H1 (cell line): ENCODE results near the gene DPP3. TPM values are rescaled to one million over a fixed set of nuclear protein-coding genes. Genes with fewer than 3 reads are reported as not detected.

Experiments used
- CTCF ChIA-PET: fragments of 300-600 bp; sonication (Branson Sonifier 250); formaldehyde crosslinking; loops from one replicate; lab custom pipeline; 2021; ENCODE audit not compliant: partially characterized antibody; lab: Charles Lee
- POLR2A ChIA-PET: fragments of 300-600 bp; sonication (Branson Sonifier 250); formaldehyde crosslinking; loops from one replicate; lab custom pipeline; 2021; ENCODE audit warnings: inconsistent platforms; ENCODE audit not compliant: partially characterized antibody; lab: Charles Lee
- DNase-seq, 2 experiments: peaks; one replicate each; pipeline versions ENCODE4 v3.0.0 to v3.0.0-alpha.2; 2010 to 2022; ENCODE audit warnings: low spot score in 2 of 2, low read depth in 1 of 2, mixed read lengths in 1 of 2
- FAIRE-seq: peaks from 2 replicates; lab custom pipeline; 2011; peaks lifted over from hg19 to GRCh38; lab: Jason Lieb, UNC
- H2AFZ ChIP-seq: 2 replicates; pipeline ENCODE4 v1.8.1; 2012; ENCODE audit warnings: low read length, inconsistent platforms
- H2AK5ac ChIP-seq: 2 replicates; pipeline ENCODE4 v1.6.1; 2013; ENCODE audit warnings: low read depth, low read length
- H2BK120ac ChIP-seq: replicated peaks from 2 replicates; pipeline ENCODE3; 2013; ENCODE audit warnings: low read depth, low read length, inconsistent platforms
- H2BK12ac ChIP-seq: 2 replicates; pipeline ENCODE4 v1.6.1; 2013; ENCODE audit warnings: low read depth, low read length
- H2BK15ac ChIP-seq: 2 replicates; pipeline ENCODE4 v1.6.1; 2013; ENCODE audit warnings: low read length
- H2BK20ac ChIP-seq: 2 replicates; pipeline ENCODE4 v1.6.1; 2013; ENCODE audit warnings: low read length
- H2BK5ac ChIP-seq: 2 replicates; pipeline ENCODE4 v1.6.1; 2013; ENCODE audit warnings: low read depth, low read length
- H3K14ac ChIP-seq: 2 replicates; pipeline ENCODE4 v1.6.1; 2013; ENCODE audit warnings: inconsistent platforms; ENCODE audit not compliant: insufficient read length
- H3K18ac ChIP-seq: 2 replicates; pipeline ENCODE4 v1.6.1; 2013; ENCODE audit warnings: low read length; ENCODE audit errors: extremely low read depth
- H3K23ac ChIP-seq: 2 replicates; pipeline ENCODE4 v1.6.1; 2013; ENCODE audit warnings: inconsistent platforms; ENCODE audit not compliant: insufficient read length
- H3K23me2 ChIP-seq: 2 replicates; pipeline ENCODE4 v1.6.1; 2013; ENCODE audit warnings: low read depth, low read length
- H3K27ac ChIP-seq: 2 replicates; pipeline ENCODE4 v1.6.1; 2011; ENCODE audit warnings: low read depth, low read length, inconsistent platforms
- H3K27me3 ChIP-seq, 4 experiments: replicated peaks in 1 of 4; 1 replicate in 1 of 4; 2 replicates in 3 of 4; pipeline versions ENCODE4 v1.6.1 to v1.8.1; 2011 to 2013; ENCODE audit warnings: low read length in 3 of 4, mild to moderate bottlenecking in 3 of 4, inconsistent platforms in 2 of 4, mixed read lengths in 2 of 4, moderate library complexity in 1 of 4; ENCODE audit not compliant: control insufficient read depth in 3 of 4, insufficient read depth in 3 of 4; ENCODE audit errors: extremely low read depth in 1 of 4
- H3K36me3 ChIP-seq, 4 experiments: 2 replicates each; pipeline versions ENCODE4 v1.6.1 to v1.8.1; 2011 to 2013; ENCODE audit warnings: mild to moderate bottlenecking in 4 of 4, low read length in 3 of 4, moderate library complexity in 2 of 4, control low read depth in 1 of 4, inconsistent platforms in 1 of 4; ENCODE audit not compliant: insufficient read depth in 4 of 4, control insufficient read depth in 2 of 4
- H3K4ac ChIP-seq: replicated peaks from 2 replicates; pipeline ENCODE3; 2013; ENCODE audit warnings: low read length, low read depth, mixed read lengths, inconsistent platforms; ENCODE audit not compliant: insufficient read length
- H3K4me1 ChIP-seq, 4 experiments: replicated peaks in 1 of 4; 1 replicate in 1 of 4; 2 replicates in 3 of 4; pipeline versions ENCODE4 v1.6.1 to v1.8.1; 2011 to 2013; ENCODE audit warnings: low read length in 3 of 4, inconsistent platforms in 2 of 4, mixed read lengths in 1 of 4; ENCODE audit not compliant: insufficient read depth in 4 of 4, control insufficient read depth in 3 of 4
- H3K4me2 ChIP-seq, 2 experiments: 2 replicates each; pipeline versions ENCODE4 v1.6.1 to v1.8.1; 2011 to 2013; ENCODE audit warnings: low read depth in 2 of 2, low read length in 2 of 2, control low read depth in 1 of 2, inconsistent platforms in 1 of 2, mild to moderate bottlenecking in 1 of 2; ENCODE audit not compliant: insufficient read depth in 1 of 2
- H3K4me3 ChIP-seq, 4 experiments: fragments of 200-600, 300-600 bp in 1 of 4; sonication (generic), shearing (Covaris generic), sonication (Bioruptor Twin) in 1 of 4; 2 replicates each; pipeline versions ENCODE4 v1.5.1 to v1.8.1; 2011 to 2016; ENCODE audit warnings: low read length in 4 of 4, low read depth in 3 of 4, control low read depth in 2 of 4, inconsistent platforms in 2 of 4, mild to moderate bottlenecking in 2 of 4, mixed read lengths in 1 of 4, moderate library complexity in 1 of 4; ENCODE audit not compliant: insufficient read depth in 2 of 4; ENCODE audit errors: extremely low read depth in 1 of 4
- H3K56ac ChIP-seq: replicated peaks from 2 replicates; pipeline ENCODE3; 2013; ENCODE audit warnings: low read depth, mild to moderate bottlenecking, mixed read lengths, low read length, inconsistent platforms; ENCODE audit not compliant: insufficient read length
- H3K79me1 ChIP-seq: 2 replicates; pipeline ENCODE4 v1.6.1; 2013; ENCODE audit warnings: low read depth, low read length, control low read depth
- H3K79me2 ChIP-seq, 2 experiments: 2 replicates each; pipeline versions ENCODE4 v1.6.1 to v1.8.1; 2012 to 2013; ENCODE audit warnings: low read length in 2 of 2, mild to moderate bottlenecking in 2 of 2, inconsistent platforms in 1 of 2; ENCODE audit not compliant: insufficient read depth in 2 of 2, control insufficient read depth in 1 of 2
- H3K9ac ChIP-seq, 4 experiments: replicated peaks in 1 of 4; 1 replicate in 1 of 4; 2 replicates in 3 of 4; pipeline versions ENCODE4 v1.6.1 to v1.8.1; 2011 to 2013; ENCODE audit warnings: low read depth in 3 of 4, low read length in 3 of 4, control low read depth in 2 of 4, mild to moderate bottlenecking in 2 of 4, moderate library complexity in 2 of 4, inconsistent platforms in 1 of 4; ENCODE audit errors: extremely low read depth in 1 of 4
- H3K9me3 ChIP-seq, 2 experiments: 2 replicates each; pipeline versions ENCODE4 v1.6.1 to v1.8.1; 2012 to 2013; ENCODE audit warnings: mild to moderate bottlenecking in 2 of 2, moderate library complexity in 2 of 2, control low read depth in 1 of 2, inconsistent platforms in 1 of 2, low read depth in 1 of 2, low read length in 1 of 2, mixed read lengths in 1 of 2; ENCODE audit not compliant: insufficient read depth in 2 of 2
- H4K20me1 ChIP-seq, 2 experiments: replicated peaks in 1 of 2; 2 replicates each; pipeline versions ENCODE3 to v1.8.1; 2011 to 2013; ENCODE audit warnings: inconsistent platforms in 2 of 2, low read length in 2 of 2, mild to moderate bottlenecking in 1 of 2; ENCODE audit not compliant: insufficient read depth in 2 of 2, control insufficient read depth in 1 of 2
- H4K5ac ChIP-seq: 2 replicates; pipeline ENCODE4 v1.6.1; 2013; ENCODE audit warnings: low read length, low read depth, mixed read lengths, inconsistent platforms; ENCODE audit not compliant: insufficient read length
- H4K8ac ChIP-seq: 2 replicates; pipeline ENCODE4 v1.8.0; 2013; ENCODE audit warnings: mild to moderate bottlenecking, moderate library complexity, low read length, inconsistent platforms; ENCODE audit not compliant: insufficient read depth; ENCODE audit errors: extremely low read depth
- H4K91ac ChIP-seq: replicated peaks from 2 replicates; pipeline ENCODE3; 2013; ENCODE audit warnings: low read length, mixed read lengths, inconsistent platforms; ENCODE audit not compliant: insufficient read length
- ATF2 ChIP-seq: IDR thresholded peaks from 2 replicates; pipeline ENCODE4 v1.6.1; 2012; ENCODE audit warnings: low read length, inconsistent platforms
- RFX5 ChIP-seq: IDR thresholded peaks from 2 replicates; pipeline ENCODE4 v1.6.1; 2011; ENCODE audit warnings: low read depth, low read length, improper control_type of control experiment, borderline replicate concordance
- SP1 ChIP-seq: IDR thresholded peaks from 2 replicates; pipeline ENCODE4 v1.6.1; 2011; ENCODE audit warnings: low read depth, low read length
- SUZ12 ChIP-seq: fragments of 200-600 bp; sonication (generic); IDR thresholded peaks from 2 replicates; pipeline ENCODE4 v1.6.1; 2012; ENCODE audit warnings: mild to moderate bottlenecking, inconsistent platforms, low read length, moderate library complexity, mixed read lengths
- YY1 ChIP-seq: IDR thresholded peaks from 2 replicates; pipeline ENCODE4 v1.6.1; 2011; ENCODE audit warnings: low read depth, mild to moderate bottlenecking, low read length
- polyA plus RNA-seq, 7 experiments: library from polyadenylated mRNA; depleted of rRNA in 3 of 7; stranded (reverse) in 5 of 7; unstranded in 2 of 7; fragments of >200 nt in 5 of 7; fragments of 200-250 nt in 2 of 7; gene quantifications; 1 replicate in 5 of 7; 2 replicates in 1 of 7; 4 replicates in 1 of 7; pipeline versions ENCODE4 v1.2.1 to v1.2.3, GENCODE V29; 2011 to 2013; ENCODE audit warnings: missing spikeins in 2 of 7, mixed read lengths in 2 of 7
- total RNA-seq: library from RNA; stranded (reverse); fragmentation: NEBNext Ultra II Directional; extraction: Animal tissue kit (Norgen Biotek cat#: 25700); gene quantifications from 2 replicates; pipeline ENCODE4 v1.2.1, GENCODE V29; 2021

DPP3 gene
- total and polyA plus RNA-seq, 2 of the 8 experiments (the other 6 are each of a cell fraction or from before 2014, with no cell fraction given) = 75.1 to 82.7 TPM

GRCh38 chr11:66447012-66447411, 33.2 kb upstream of the DPP3 start:
- CTCF ChIA-PET = interaction anchor here (1.2 to 2.4 kb wide), 5 partner anchors 8 to 58 kb away, joined by 3 to 12 read pairs (median 4); partner anchors contain the start of genes MRPL11 and NPAS4
- POLR2A ChIA-PET = interaction anchor here (1.1 to 1.8 kb wide), 4 partner anchors 9 to 33 kb away, joined by 4 to 6 read pairs (median 4); partner anchors contain the start of genes DPP3 and MRPL11

More at GRCh38 chr11:66447012-66447411, 33.2 kb upstream of the DPP3 start:
- no peak overlapping the region for H4K91ac ChIP-seq
- no peak overlapping the region for H2AFZ ChIP-seq
- TF ChIP-seq SUZ12 (no peak), RFX5 (no peak), ATF2 (no peak), SP1 (no peak), YY1 (no peak)
- no peak overlapping the region for H2BK12ac ChIP-seq
- no peak overlapping the region for H2BK120ac ChIP-seq
- H2BK15ac ChIP-seq = no peak overlapping the region
- no peaks in the 10 kb centered on the region; the same call in 1 of the 2 replicates for H3K23me2 ChIP-seq
- H3K4me1 ChIP-seq = peaks cover 0 to 6% (median 0%) of the 10 kb centered on the region in 4 experiments; a peak in 2 of 7 replicates
- no peak overlapping the region for H3K4ac ChIP-seq
- no peak overlapping the region for H4K5ac ChIP-seq
- H3K79me2 ChIP-seq = no peaks in the 10 kb centered on the region
- no peak overlapping the region for H4K8ac ChIP-seq
- no peaks in the 10 kb centered on the region for H3K36me3 ChIP-seq
- peaks cover 15 to 16% of the 10 kb centered on the region in 2 experiments for H3K9me3 ChIP-seq
- no peak overlapping the region for H3K14ac ChIP-seq
- H3K79me1 ChIP-seq = no peaks in the 10 kb centered on the region
- H3K56ac ChIP-seq = no peak overlapping the region
- H3K9ac ChIP-seq = no peak overlapping the region
- FAIRE-seq (no peak), DNase-seq (no peak)
- no peak overlapping the region for H3K27ac ChIP-seq
- H3K4me3 ChIP-seq = no peak overlapping the region
- no peak overlapping the region for H2BK5ac ChIP-seq
- H3K27me3 ChIP-seq = no peaks in the 10 kb centered on the region; a peak in 1 of 7 replicates
- no peak overlapping the region for H3K23ac ChIP-seq
- H3K4me2 ChIP-seq = no peak overlapping the region
- H2AK5ac ChIP-seq = no peak overlapping the region
- H2BK20ac ChIP-seq = no peak overlapping the region
- H4K20me1 ChIP-seq = no peaks in the 10 kb centered on the region
- H3K18ac ChIP-seq = no peak overlapping the region
